Motor neuron (in vitro differentiated cells): ENCODE measurements around the gene RETN. TPM values are rescaled to one million over a fixed set of nuclear protein-coding genes. Genes with fewer than 3 reads are reported as not detected.

Source experiments
- ATAC-seq, 8 experiments: fragments of 200-7000 bp; cut with Tn5 transposase; replicated peaks in 6 of 8; 2 replicates each; pipeline ENCODE4 v1.8.0; 2021; ENCODE audit warnings: mild to moderate bottlenecking in 8 of 8, moderate library complexity in 8 of 8
- H3K27ac ChIP-seq, 2 donors: fragments of 250-450 bp; sonication (Bioruptor Pico); 2 replicates each; pipeline ENCODE4 v1.9.0; 2021; ENCODE audit warnings: antibody characterized with exemption in 2 of 2, mild to moderate bottlenecking in 2 of 2, moderate library complexity in 1 of 2
- H3K4me1 ChIP-seq, 2 donors: fragments of 250-450 bp; sonication (Bioruptor Pico); replicated peaks in 1 of 2; 2 replicates each; pipeline ENCODE4 v1.6.1; 2021; ENCODE audit warnings: antibody characterized with exemption in 2 of 2, mild to moderate bottlenecking in 2 of 2, moderate library complexity in 1 of 2
- H3K4me3 ChIP-seq, 5 donors: fragments of 250-450 bp; sonication (Bioruptor Pico); 2 replicates each; pipeline ENCODE4 v1.9.0; 2021; ENCODE audit warnings: antibody characterized with exemption in 5 of 5, mild to moderate bottlenecking in 5 of 5, moderate library complexity in 4 of 5
- WGBS, 10 experiments: fragments of 450-650 bp; shearing (Covaris generic); methylation state at CpG; one replicate each; pipeline ENCODE4 v1.0.0; 2022; 5-methylcytosine and 5-hydroxymethylcytosine counted together
- in situ Hi-C, 9 experiments: fragments of 400-800 bp; cut with MboI; loops; one replicate each; pipeline ENCODE4 v1.15.0; 2021; ENCODE audit warnings: low sequenced_read_pairs in 9 of 9, low pct_unique_long_range_greater_than_20kb in 2 of 9; ENCODE audit not compliant: unreplicated experiment in 9 of 9
- total RNA-seq, 8 experiments: library from RNA; unstranded; fragments of 300-600 nt; gene quantifications; 2 replicates each; pipeline versions ENCODE4 v1.2.3 to v1.2.4, GENCODE V29; 2022

RETN gene, protein sequence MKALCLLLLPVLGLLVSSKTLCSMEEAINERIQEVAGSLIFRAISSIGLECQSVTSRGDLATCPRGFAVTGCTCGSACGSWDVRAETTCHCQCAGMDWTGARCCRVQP
- total RNA-seq, result not detected

DNA sequence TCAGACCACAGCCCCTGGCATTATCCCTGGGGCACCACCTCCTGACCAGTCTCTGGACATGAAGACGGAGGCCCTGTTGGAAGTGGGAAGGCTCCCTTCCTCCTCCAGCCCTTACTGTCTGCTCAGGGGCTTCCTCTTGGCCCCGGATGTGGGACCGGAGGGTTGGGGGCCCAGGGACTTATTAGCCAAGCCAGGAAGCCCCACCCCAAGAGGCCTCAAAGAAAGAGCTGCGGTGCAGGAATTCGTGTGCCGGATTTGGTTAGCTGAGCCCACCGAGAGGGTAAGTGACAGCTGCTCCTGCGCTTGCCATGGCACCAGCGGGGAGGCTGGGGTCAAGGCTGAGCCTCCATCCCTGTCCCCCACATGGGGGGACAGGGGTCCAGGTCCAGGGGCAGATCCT, at the start of gene RETN:
Gene RETN, plus strand, starts transcription at position 208 of the 400 bp plus-strand sequence. CDS start 278 bp downstream, outside the sequence.
- Histone ChIP-seq H3K27ac (no peak within 1 kb of the TSS), H3K4me3 (peak within 1 kb of the TSS in 3 of 5 donors; percentile 9 to 30 (median 29)), H3K4me1 (no peaks in the 10 kb centered on the region)
- 0 to 86% (median 49%) methylated on average over 1 to 4 of the region's 9 CpGs; no CpG with 5 or more reads in 6 of the 10 experiments for WGBS, 10 experiments
- ATAC-seq, result no peak
- in situ Hi-C loops, result loop anchor here in 1 of 9 experiments (25.0 kb wide), 1 partner anchor 107 kb away; no protein-coding TSS in a partner anchor

DNA sequence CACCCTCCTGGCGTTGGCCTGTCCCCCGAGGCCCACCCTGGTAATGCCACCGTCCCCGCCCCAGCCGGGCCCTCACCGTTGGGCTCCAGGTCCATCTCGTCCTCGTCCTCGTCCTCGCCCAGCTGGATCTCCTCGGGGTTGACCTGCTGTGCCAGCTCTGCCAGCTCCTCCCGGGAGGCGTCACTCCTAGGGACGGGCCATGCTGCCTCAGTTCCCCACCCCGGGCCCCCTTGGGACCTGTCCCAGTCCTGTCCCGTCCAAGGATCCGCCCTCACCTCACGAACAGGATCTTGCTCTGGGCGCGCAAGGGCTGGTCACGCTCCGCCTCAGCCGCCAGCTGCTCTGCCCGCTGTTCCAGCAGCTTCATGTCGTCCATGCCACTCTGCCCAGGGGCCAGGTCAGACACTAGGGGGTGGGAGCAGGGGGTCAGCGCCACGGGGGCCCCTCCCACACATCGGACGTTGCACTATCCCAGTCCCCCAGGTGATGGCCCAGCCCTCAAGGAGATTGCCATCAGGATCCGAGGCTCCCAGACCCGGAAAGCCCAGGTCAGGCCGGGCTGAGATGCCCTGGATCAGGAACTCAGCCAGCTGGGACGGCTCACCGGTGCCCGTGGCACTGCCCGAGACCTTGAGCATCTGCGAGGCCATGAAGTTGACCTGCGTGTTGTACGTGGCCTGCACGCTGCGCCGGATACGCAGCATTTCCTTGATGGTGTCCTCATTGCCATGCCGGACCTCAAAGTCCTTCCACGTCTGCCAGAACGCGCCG, 49.0 kb upstream of the RETN start:
- ATAC-seq, result peak in 2 of 8 experiments; percentile 4 to 6
- 95 to 100% (median 100%) methylated on average over 2 to 9 of the region's 48 CpGs; no CpG with 5 or more reads in 5 of the 10 experiments for WGBS, 10 experiments
- Histone ChIP-seq H3K27ac (no peak overlapping the region), H3K4me3 (no peak overlapping the region), H3K4me1 (no peaks in the 10 kb centered on the region)
- in situ Hi-C loops, result no loop called here

DNA sequence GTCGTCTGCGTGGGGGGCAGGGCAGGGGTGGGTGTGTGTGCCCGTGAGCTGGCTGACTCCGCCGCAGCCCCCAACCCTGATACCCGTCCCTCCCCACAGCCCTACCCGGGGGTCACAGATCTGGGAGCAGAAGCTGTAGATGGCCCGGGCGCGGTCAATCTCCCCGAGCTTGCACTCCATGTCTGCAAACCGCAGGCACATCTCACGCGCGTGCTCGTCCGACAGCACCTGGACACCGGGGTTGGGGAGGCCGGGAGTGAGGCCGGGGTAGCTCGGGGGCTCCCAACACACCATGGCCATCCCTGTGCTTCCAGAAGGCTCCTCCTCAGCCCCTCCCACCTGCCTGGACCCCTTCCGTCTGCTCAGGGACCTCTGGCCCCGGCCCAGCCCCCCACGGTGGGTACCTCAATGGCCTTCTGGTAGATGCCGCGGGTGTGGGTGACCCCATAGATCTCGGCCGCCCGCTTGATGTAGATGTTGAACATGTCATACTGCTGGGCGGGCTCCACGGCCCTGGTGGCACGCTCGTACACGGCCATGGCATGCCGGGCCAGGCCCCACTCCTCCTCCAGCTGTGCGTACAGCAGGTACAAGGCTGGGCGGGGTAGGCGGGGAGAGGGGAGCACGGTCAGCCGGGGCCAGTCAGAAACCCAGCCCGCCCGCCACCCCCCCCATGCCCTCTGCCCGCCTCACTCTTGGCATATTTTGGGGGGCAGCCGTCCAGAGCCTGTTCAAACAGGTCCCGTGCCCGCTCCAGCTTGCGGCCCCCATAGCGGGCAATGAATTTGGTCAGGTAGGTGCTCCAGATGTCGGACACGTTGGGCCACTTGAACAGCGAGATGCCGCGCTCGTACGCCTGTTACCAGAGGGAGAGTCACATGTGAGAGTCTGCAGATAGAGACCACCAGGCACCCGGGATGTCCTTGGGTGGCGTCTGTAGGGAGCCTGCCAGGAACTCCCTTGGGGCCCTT, 48.1 kb upstream of the RETN start:
- in situ Hi-C loops, result no loop called here
- Histone ChIP-seq H3K4me1 (no peaks in the 10 kb centered on the region), H3K27ac (no peak overlapping the region), H3K4me3 (no peak overlapping the region)
- peak in 1 of 8 experiments; percentile 5 for ATAC-seq
- 68 to 70% methylated on average over 2 of the region's 57 CpGs; no CpG with 5 or more reads in 8 of the 10 experiments for WGBS, 10 experiments

DNA sequence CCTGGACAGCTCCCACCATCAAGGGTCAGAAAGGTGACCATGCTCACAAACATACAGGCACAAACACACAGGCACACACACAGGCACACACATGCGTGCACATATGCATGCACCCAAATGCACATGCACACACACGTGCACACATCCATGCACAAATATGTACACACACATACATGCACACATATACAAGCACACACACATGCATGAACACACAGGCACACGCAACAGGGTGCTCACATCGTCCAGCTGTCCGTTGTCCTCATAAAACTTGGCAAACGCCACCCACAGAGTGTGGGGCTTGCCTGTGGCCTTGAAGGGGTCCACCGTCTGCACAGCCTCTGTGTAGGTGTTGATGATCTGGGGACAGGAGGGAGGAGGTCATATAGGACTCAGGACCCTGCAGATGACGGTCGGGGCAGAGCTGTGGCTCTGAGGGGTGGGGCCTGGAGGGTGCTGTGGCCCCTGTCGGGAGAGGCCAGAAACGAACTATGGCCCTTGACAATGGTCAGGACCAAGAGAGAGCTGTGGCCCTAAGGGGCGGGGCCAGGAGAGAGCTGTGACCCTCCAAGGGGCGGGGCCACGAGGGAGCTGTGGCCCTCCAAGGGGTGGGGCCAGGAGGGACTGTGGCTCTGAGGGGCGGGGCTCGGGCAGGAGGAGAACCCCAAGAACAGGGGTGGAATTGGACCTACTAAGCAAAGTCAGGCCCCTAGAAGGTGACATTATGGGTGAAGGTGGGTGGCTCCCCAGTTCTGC, 45.7 kb upstream of the RETN start:
- H3K27ac ChIP-seq, result no peak overlapping the region
- in situ Hi-C loops, result no loop called here
- peak in 1 of 8 experiments; percentile 4 for ATAC-seq
- no peak overlapping the region for H3K4me3 ChIP-seq
- H3K4me1 ChIP-seq, result peaks cover 0 to 2% of the 10 kb centered on the region in 2 donors
- WGBS, 10 experiments, result 60 to 96% (median 75%) methylated on average over 1 to 6 of the region's 16 CpGs; no CpG with 5 or more reads in 4 of the 10 experiments

DNA sequence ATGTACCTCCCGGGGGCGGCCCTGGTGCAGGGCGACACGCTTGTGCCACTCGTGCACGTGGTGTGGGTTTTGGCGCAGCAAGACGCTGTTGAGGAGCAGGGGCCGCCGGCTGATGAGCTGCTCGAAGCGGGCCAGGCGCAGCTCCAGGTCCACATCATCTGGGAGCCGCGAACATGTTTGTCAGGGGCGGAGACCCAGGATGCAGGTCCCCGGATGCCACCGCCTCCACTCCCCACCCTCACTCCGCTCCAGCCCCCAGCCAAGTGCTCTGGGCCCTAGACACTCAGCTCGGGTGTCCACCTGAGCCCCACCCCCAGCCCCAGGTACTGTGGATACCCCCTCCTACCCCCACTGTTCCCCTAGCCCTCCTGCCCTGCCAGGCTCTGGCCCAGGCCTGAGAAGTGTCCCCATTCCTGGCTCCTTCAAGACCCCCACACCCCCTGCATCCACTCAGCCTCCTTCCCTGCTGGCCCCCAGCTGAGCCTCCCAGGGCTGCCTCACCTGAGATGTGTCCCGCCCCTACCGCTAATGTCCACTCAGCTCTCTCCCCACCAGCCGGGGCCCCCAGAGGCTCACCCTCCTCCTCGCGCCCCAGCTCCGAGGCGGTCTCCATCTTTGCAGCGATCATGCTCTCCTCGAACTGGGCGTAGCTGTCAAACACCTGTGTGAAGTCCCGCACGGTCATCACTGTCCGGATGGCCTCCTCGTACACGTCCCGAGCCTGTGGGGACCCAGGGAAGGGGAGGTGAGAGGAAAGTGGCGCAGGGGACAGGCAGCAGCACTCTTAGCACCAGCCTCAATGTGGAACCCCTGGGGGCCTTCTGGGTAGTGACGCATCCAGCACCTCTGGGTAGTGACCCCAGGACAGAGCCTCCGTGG, 44.9 kb upstream of the RETN start:
- WGBS, 10 experiments, result 95 to 100% (median 100%) methylated on average over 1 to 4 of the region's 39 CpGs; no CpG with 5 or more reads in 7 of the 10 experiments

DNA sequence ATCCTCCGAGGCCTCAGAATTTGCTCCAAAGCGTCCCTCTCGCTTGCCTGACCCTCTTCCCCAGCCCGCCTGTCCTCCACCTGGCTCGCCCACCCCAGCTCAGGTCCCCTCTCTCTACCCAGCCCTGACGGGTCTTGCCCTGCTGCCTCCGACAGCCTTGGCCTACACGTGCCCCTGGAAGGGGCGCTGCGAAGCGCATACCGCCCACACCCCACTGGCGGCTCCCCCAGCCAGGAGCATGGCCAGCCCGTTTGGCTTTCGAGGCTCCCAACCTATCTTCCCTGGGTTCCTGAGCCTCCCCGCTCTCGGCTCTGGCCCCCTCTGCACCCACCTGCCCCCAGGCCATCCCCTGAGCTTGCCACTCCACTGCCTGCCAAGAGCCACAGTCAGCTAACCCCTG, 44.0 kb upstream of the RETN start:
- Histone ChIP-seq H3K4me1 (peaks cover 4 to 8% of the 10 kb centered on the region in 2 donors), H3K27ac (no peak overlapping the region), H3K4me3 (no peak overlapping the region)
- ATAC-seq, result no peak
- in situ Hi-C loops, result no loop called here
- 100% methylated on average over 4 of the region's 17 CpGs; no CpG with 5 or more reads in 9 of the 10 experiments for WGBS, 10 experiments

More for the DNA sequence above, 44.9 kb upstream of the RETN start:
- peaks cover 4 to 8% of the 10 kb centered on the region in 2 donors for H3K4me1 ChIP-seq
- ATAC-seq, result peak in 1 of 8 experiments; percentile 6
- no peak overlapping the region for H3K27ac ChIP-seq
- in situ Hi-C loops, result no loop called here
- no peak overlapping the region for H3K4me3 ChIP-seq

DNA sequence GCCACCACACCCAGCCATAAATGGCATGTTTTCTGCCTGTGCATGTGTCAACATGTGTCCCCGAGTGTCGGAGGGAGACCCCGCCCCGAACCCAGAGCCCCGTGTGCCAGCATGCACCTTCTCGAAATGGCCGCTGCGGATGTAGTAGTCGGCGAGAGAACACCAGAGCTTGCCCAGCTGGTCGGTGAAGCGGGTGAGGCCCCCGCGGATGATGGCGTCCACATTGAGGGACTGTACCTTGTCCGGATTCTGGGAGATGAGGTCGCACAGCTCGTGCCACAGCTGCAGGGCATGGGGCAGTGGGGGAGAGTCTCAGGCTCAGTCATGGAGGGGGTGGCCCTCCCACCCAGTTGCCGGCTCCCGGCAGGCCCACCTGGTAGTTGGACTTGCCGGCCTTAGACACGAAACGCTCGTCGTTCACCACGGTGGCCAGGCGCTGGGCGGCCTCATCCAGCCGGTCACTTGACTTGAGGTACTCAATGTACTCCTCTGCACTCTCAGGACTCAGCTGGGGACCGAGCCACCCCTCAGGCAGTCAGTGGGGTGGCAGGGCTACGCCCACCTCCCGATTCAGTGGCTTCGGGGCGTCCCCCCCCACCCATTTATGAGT, 43.0 kb upstream of the RETN start:
- Histone ChIP-seq H3K4me3 (no peak overlapping the region), H3K27ac (no peak overlapping the region), H3K4me1 (peaks cover 10 to 13% of the 10 kb centered on the region in 2 donors)
- no peak for ATAC-seq
- 92 to 100% methylated on average over 5 to 8 of the region's 34 CpGs; no CpG with 5 or more reads in 8 of the 10 experiments for WGBS, 10 experiments
- in situ Hi-C loops, result no loop called here

DNA sequence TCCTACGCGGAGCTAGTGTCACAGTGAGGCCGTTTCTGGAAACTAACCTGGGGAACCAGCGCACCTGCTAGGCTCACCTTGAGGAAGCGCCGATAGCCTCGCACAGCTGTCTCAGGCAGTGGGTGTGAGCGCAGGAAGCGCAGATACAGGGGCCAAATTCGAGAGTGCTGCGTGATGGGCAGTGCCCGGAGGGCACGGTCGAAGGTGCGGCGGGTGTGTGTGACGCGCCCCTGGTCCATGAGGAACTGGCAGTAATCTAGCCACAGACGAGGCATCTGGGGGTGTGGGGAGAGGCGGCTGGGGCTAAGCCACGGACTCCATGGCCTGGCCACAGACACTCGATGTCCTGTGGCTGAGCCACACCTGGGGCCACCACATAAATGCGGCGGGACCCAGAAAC, 41.7 kb upstream of the RETN start:
- no peak for ATAC-seq
- peaks cover 10 to 14% of the 10 kb centered on the region in 2 donors for H3K4me1 ChIP-seq
- in situ Hi-C loops, result no loop called here
- 90 to 100% (median 93%) methylated on average over 3 to 7 of the region's 24 CpGs; no CpG with 5 or more reads in 7 of the 10 experiments for WGBS, 10 experiments
- no peak overlapping the region for H3K27ac ChIP-seq
- no peak overlapping the region for H3K4me3 ChIP-seq

DNA sequence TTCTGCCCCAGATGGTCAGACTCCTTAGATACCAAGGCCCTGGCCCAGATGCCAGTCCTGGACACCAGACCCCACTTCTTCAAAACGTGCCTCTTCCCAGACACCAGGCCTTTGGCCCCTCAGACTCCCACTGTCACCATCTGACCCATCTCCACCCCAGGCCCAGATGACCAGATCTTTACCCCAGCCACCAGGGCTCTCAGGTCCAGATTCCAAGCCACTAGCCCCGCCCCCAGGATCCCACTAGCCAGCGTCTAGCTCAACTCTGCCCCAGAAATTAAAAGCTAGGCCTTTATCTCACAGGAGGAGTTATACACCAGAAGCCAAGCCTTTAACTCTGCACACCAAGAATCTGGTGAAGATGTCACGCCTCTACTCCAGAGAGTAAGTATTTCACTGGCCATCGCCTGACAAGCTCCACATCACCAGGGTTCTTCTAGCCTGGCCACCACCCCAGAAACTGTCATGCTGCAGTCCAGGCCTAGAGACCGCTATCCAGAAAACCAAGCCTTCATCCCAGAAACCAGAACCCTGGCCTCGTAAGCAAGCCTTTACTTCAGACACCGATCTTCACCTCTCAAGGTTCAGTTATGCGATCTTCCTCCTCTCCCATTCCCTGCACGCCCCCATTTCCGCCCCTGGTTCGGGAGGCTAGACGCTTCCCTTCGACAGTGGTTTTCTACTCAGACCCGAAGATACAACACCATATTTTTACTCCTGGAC, 40.1 kb upstream of the RETN start:
- H3K4me3 ChIP-seq, result peak overlapping the region; percentile 67 to 99 (median 95)
- in situ Hi-C loops, result no loop called here
- no peak for ATAC-seq
- peaks cover 10 to 14% of the 10 kb centered on the region in 2 donors for H3K4me1 ChIP-seq
- 0% methylated on average over 1 to 10 of the region's 15 CpGs; no CpG with 5 or more reads in 5 of the 10 experiments for WGBS, 10 experiments
- peak overlapping the region; percentile 73 to 88 for H3K27ac ChIP-seq

DNA sequence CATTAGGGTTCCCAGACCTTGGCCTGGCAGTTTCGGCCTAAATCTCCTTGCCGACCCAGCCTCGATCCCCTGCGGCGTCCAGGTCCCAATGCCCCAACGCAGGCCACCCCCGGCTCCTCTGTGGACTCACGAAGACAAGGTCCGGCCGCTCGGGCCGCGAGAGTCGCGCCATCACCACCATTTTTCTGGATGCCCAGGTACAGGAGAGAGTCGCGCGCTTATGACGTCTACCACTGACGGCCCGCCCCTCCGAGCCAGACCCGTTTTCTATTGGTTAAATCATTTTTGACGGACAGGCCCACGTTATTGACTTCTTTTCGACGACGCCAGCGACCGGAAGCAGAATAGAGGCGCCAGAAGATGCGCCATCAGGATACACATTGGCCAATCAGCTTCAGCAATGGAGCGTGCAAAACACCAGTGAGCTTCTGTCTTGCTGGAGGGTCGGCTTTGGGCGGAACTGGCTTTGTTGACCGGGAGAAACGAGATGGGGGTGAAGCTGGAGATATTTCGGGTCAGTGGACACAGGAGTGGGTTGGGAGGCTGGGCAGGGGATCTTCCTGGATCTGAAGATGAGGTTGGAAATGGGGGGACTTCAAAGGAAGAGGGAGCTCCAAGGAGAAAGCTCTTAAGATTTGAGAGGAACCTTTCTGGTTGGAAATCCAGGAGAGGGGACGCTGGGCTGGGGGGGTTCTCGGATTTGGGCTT, 39.3 kb upstream of the RETN start, which contains the start of the genes PET100 and XAB2:
Gene PET100, plus strand, starts transcription at position 447 of the 708 bp plus-strand sequence. Its CDS starts 41 bp downstream, at position 488.
Gene XAB2, minus strand, starts transcription at position 199 of the 708 bp plus-strand sequence. Its CDS starts 18 bp downstream, at position 181.
- peak within 1 kb of the TSS; percentile 67 to 99 (median 95) for H3K4me3 ChIP-seq
- 0 to 3% (median 0%) methylated on average over 2 to 10 of the region's 40 CpGs; no CpG with 5 or more reads in 3 of the 10 experiments for WGBS, 10 experiments
- peaks cover 10 to 14% of the 10 kb centered on the region in 2 donors for H3K4me1 ChIP-seq
- in situ Hi-C loops, result no loop called here
- peak within 1 kb of the TSS; percentile 85 to 90 for H3K27ac ChIP-seq
- ATAC-seq, result peak; percentile 95 to 99 (median 97)
